NCI-H226 (cell line): ENCODE measurements around the gene PELI2.

ENCODE experiments used
- DNase-seq: peaks from one replicate; pipeline ENCODE4 v3.0.0-alpha.2; 2015

PELI2 gene

GRCh38 chr14:56120091-56120691 lies 2.0 kb downstream of the PELI2 start:
- DNase-seq: no peak

GRCh38 chr14:56121816-56122215 lies 3.6 kb downstream of the PELI2 start:
- no peak for DNase-seq

- no peak for DNase-seq
These were observed 4.1 kb downstream of the PELI2 start for GRCh38 chr14:56122301-56122700.

- DNase-seq: no peak
These were observed 6.1 kb downstream of the PELI2 start for GRCh38 chr14:56124327-56124726.

GRCh38 chr14:56125772-56126636 lies 7.8 kb downstream of the PELI2 start:
- DNase-seq: no peak

- no peak for DNase-seq
These were observed 8.4 kb downstream of the PELI2 start for GRCh38 chr14:56126637-56126913.

GRCh38 chr14:56127156-56127555 lies 8.9 kb downstream of the PELI2 start:
- DNase-seq: no peak

- DNase-seq: no peak
These were observed 10.9 kb downstream of the PELI2 start for GRCh38 chr14:56129092-56129491.

- DNase-seq: no peak
These were observed 11.7 kb downstream of the PELI2 start for GRCh38 chr14:56129933-56130332.

- DNase-seq: no peak
These were observed 13.0 kb downstream of the PELI2 start for GRCh38 chr14:56131004-56131864.

- no peak for DNase-seq
These were observed 13.9 kb downstream of the PELI2 start for GRCh38 chr14:56131865-56132833.

GRCh38 chr14:56133547-56133946 lies 15.3 kb downstream of the PELI2 start:
- DNase-seq: no peak

- DNase-seq: no peak
These were observed 16.8 kb downstream of the PELI2 start for GRCh38 chr14:56135001-56135400.

GRCh38 chr14:56135668-56136067 lies 17.5 kb downstream of the PELI2 start:
- DNase-seq: no peak

GRCh38 chr14:56136571-56137452 lies 18.6 kb downstream of the PELI2 start:
- DNase-seq: no peak

- DNase-seq: no peak
These were observed 19.2 kb downstream of the PELI2 start for GRCh38 chr14:56137453-56137807.

GRCh38 chr14:56137849-56138248 lies 19.6 kb downstream of the PELI2 start:
- no peak for DNase-seq

GRCh38 chr14:56138928-56139327 lies 20.7 kb downstream of the PELI2 start:
- no peak for DNase-seq

- no peak for DNase-seq
These were observed 24.1 kb downstream of the PELI2 start for GRCh38 chr14:56142314-56142713.

GRCh38 chr14:56143025-56143424 lies 24.8 kb downstream of the PELI2 start:
- no peak for DNase-seq

- no peak for DNase-seq
These were observed 26.0 kb downstream of the PELI2 start for GRCh38 chr14:56144176-56144575.
